ENCODE data around the gene AP5S1. TPM values are rescaled to one million over a fixed set of nuclear protein-coding genes. Genes with fewer than 3 reads are reported as not detected.

AP5S1 gene
- total RNA-seq, 1 experiment from 2014 or later, result 3.9 TPM

DNA sequence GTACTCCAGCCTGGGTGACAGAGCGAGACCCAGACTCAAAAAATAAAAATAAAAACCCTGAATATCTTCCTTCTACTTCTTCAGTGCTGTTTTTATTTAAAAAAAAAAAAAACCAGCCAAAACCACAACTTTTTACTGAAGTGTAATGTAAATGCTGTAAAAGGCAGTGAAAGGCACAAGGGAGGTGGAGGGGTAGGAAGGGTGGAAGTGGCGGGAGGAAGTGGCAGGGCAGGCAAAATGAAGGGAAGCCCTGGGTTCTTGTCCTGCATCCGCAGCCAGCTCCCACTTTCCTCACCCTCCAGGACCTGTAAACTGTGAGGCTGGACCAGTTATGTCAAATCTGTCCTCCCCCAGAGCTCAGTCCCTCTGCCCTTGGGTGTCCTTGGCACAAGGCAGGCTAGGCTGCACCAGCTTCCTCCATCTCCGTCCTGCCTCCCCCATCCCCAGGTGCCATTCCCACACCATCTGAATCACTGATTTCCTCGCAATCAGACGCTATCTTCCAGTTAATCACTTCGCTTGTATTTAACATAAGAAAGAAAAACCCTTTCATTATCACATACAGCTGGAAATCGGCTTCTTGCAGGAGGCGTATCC lies 55.1 kb downstream of the AP5S1 start:
- Histone ChIP-seq H2BK15ac (ENCODE audit: low read depth, low read length) (no peak overlapping the region), H2BK5ac (ENCODE audit: insufficient read length, low read length) (no peak overlapping the region), H3K79me2 (ENCODE audit: insufficient read depth, low read length) (no peaks in the 10 kb centered on the region), H3T11ph (ENCODE audit: low read length) (no peak overlapping the region), H3K14ac (ENCODE audit: insufficient read depth, low read length) (peak overlapping the region; percentile 52), H3K4me1 (ENCODE audit: insufficient read depth, low read length) (no peaks in the 10 kb centered on the region; the same call in 1 of the 2 replicates), H3K79me1 (ENCODE audit: insufficient read depth, low read depth, low read length, poor library complexity, severe bottlenecking) (no peaks in the 10 kb centered on the region), H2AFZ (ENCODE audit: low read length) (no peak overlapping the region), H3K23ac (ENCODE audit: insufficient read length, low read depth, low read length) (no peak overlapping the region), H3K9ac (ENCODE audit: extremely low read depth, insufficient read length, low read length) (no peak overlapping the region), H4K8ac (replicated peaks; ENCODE audit: insufficient read length, low read depth, low read length) (no peak overlapping the region), H3K18ac (ENCODE audit: insufficient read length, low read depth, low read length) (no peak overlapping the region), H3K27ac (ENCODE audit: insufficient read length, low read depth, low read length) (no peak overlapping the region), H2AK5ac (ENCODE audit: insufficient read length, low read length) (no peak overlapping the region), H3K9me3 (ENCODE audit: control insufficient read depth, low read depth, low read length) (no peaks in the 10 kb centered on the region), H4K91ac (ENCODE audit: insufficient read length, low read depth, low read length) (no peak overlapping the region), H2BK120ac (ENCODE audit: low read depth, low read length, poor library complexity, severe bottlenecking) (no peak overlapping the region), H3K4me2 (ENCODE audit: insufficient read depth, insufficient read length, low read length) (no peak overlapping the region), H3K56ac (ENCODE audit: insufficient read length, low read depth, low read length) (no peak overlapping the region), H2BK12ac (ENCODE audit: insufficient read length, low read depth, low read length) (no peak overlapping the region), H4K5ac (ENCODE audit: insufficient read length, low read depth, low read length) (no peak overlapping the region), H4K20me1 (ENCODE audit: control insufficient read depth, insufficient read depth, insufficient read length) (no peaks in the 10 kb centered on the region), H3K4ac (ENCODE audit: low read depth, low read length) (no peak overlapping the region), H3K23me2 (ENCODE audit: insufficient read length, low read depth, low read length, poor library complexity, severe bottlenecking) (no peaks in the 10 kb centered on the region), H2BK20ac (ENCODE audit: low read depth, low read length, poor library complexity, severe bottlenecking) (no peak overlapping the region), H3K27me3 (ENCODE audit: insufficient read depth, low read length) (no peaks in the 10 kb centered on the region)
- Mint-ChIP-seq H3K4me3 (no peak overlapping the region), H3K4me1 (peaks cover 5% of the 10 kb centered on the region in 2 experiments; a peak in 3 of 4 replicates), H3K27me3 (ENCODE audit: low read depth) (peaks cover 1% of the 10 kb centered on the region; the same call in 1 of the 2 replicates), H3K27ac (no peak overlapping the region), H3K36me3 (ENCODE audit: insufficient read depth in 1 of 3, low read depth in 3 of 3) (peaks cover 6 to 22% (median 20%) of the 10 kb centered on the region in 3 experiments; a peak in 6 of 7 replicates), H3K9me3 (no peaks in the 10 kb centered on the region)
- DNase-seq, result no peak
- TF ChIP-seq, protein P1, sequence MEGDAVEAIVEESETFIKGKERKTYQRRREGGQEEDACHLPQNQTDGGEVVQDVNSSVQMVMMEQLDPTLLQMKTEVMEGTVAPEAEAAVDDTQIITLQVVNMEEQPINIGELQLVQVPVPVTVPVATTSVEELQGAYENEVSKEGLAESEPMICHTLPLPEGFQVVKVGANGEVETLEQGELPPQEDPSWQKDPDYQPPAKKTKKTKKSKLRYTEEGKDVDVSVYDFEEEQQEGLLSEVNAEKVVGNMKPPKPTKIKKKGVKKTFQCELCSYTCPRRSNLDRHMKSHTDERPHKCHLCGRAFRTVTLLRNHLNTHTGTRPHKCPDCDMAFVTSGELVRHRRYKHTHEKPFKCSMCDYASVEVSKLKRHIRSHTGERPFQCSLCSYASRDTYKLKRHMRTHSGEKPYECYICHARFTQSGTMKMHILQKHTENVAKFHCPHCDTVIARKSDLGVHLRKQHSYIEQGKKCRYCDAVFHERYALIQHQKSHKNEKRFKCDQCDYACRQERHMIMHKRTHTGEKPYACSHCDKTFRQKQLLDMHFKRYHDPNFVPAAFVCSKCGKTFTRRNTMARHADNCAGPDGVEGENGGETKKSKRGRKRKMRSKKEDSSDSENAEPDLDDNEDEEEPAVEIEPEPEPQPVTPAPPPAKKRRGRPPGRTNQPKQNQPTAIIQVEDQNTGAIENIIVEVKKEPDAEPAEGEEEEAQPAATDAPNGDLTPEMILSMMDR (conservative IDR thresholded peaks at IDR 0.05), result no peak
- WGBS (ENCODE audit: extremely low coverage, insufficient read length, low lambda C conversion rate), result no CpG with 5 or more reads among the region's 9 CpGs
